SK-N-SH (cell line): Measurements from ENCODE around the gene MYO15B. TPM values are rescaled to one million over a fixed set of nuclear protein-coding genes. Genes with fewer than 3 reads are reported as not detected.

Source experiments
- CTCF ChIA-PET: fragments of 300-600, 350-600 bp; formaldehyde crosslinking; extraction: SDS; loops from one replicate; lab custom pipeline; 2021; lab: Yijun Ruan, JAX
- POLR2A ChIA-PET: fragments of 350-600 bp; sonication (Branson Sonifier 250); formaldehyde crosslinking; extraction: SDS; loops from one replicate; lab custom pipeline; 2020; ENCODE audit warnings: antibody characterized with exemption, inconsistent platforms; lab: Yijun Ruan, JAX
- DNase-seq: peaks from one replicate; pipeline ENCODE4 v3.0.0; 2012
- H2AFZ ChIP-seq: fragments of 200-600 bp; sonication (generic); 2 replicates; pipeline ENCODE4 v1.8.1; 2016; ENCODE audit warnings: antibody characterized with exemption, mild to moderate bottlenecking, low read depth
- H3F3A ChIP-seq: fragments of 200-600 bp; sonication (generic); replicated peaks from 2 replicates; pipeline ENCODE3; 2016; ENCODE audit warnings: antibody characterized with exemption, mild to moderate bottlenecking; ENCODE audit not compliant: insufficient read depth
- H3K27ac ChIP-seq, 2 experiments: fragments of 200-500 bp in 1 of 2; fragments of 200-600 bp in 1 of 2; sonication (Bioruptor generic) in 1 of 2; sonication (generic), shearing (Covaris generic) in 1 of 2; 2 replicates each; pipeline versions ENCODE4 v1.5.1 to v1.6.1; 2014 to 2016; ENCODE audit warnings: low read depth in 2 of 2, inconsistent platforms in 1 of 2, low read length in 1 of 2, mild to moderate bottlenecking in 1 of 2, mixed read lengths in 1 of 2
- H3K27me3 ChIP-seq: fragments of 200-600 bp; sonication (generic), shearing (Covaris generic); 2 replicates; pipeline ENCODE4 v1.6.1; 2016; ENCODE audit warnings: mixed run types; ENCODE audit not compliant: insufficient read depth
- H3K36me3 ChIP-seq, 2 experiments: fragments of 200-500 bp in 1 of 2; fragments of 200-600 bp in 1 of 2; sonication (Bioruptor generic) in 1 of 2; sonication (generic) in 1 of 2; replicated peaks in 1 of 2; 2 replicates each; pipeline versions ENCODE3 to v1.5.1; 2014 to 2016; ENCODE audit warnings: low read length in 1 of 2, mild to moderate bottlenecking in 1 of 2; ENCODE audit not compliant: insufficient read depth in 2 of 2, control insufficient read depth in 1 of 2
- H3K4me1 ChIP-seq, 2 experiments: fragments of 200-500 bp in 1 of 2; fragments of 200-600 bp in 1 of 2; sonication (Bioruptor generic) in 1 of 2; sonication (generic), shearing (Covaris generic) in 1 of 2; 2 replicates each; pipeline versions ENCODE4 v1.5.1 to v1.6.1; 2014 to 2016; ENCODE audit warnings: low read depth in 1 of 2, low read length in 1 of 2, mixed run types in 1 of 2; ENCODE audit not compliant: insufficient read depth in 2 of 2, control insufficient read depth in 1 of 2
- H3K4me2 ChIP-seq: fragments of 200-600 bp; sonication (generic), shearing (Covaris generic); 2 replicates; pipeline ENCODE4 v1.6.1; 2017; ENCODE audit warnings: mixed run types
- H3K4me3 ChIP-seq, 2 experiments: fragments of 200-500 bp in 1 of 2; fragments of 200-600 bp in 1 of 2; sonication (Bioruptor generic) in 1 of 2; sonication (generic), shearing (Covaris generic) in 1 of 2; 2 replicates each; pipeline versions ENCODE4 v1.5.1 to v1.8.1; 2014 to 2016; ENCODE audit warnings: low read depth in 2 of 2, inconsistent platforms in 1 of 2, low read length in 1 of 2, mild to moderate bottlenecking in 1 of 2, mixed read lengths in 1 of 2, moderate library complexity in 1 of 2
- H3K79me2 ChIP-seq: fragments of 200-600 bp; sonication (generic); 2 replicates; pipeline ENCODE4 v1.8.1; 2017; ENCODE audit warnings: mild to moderate bottlenecking; ENCODE audit not compliant: insufficient read depth
- H3K9ac ChIP-seq: fragments of 200-600 bp; sonication (generic); 2 replicates; pipeline ENCODE4 v1.6.1; 2017; ENCODE audit warnings: mixed run types
- H3K9me2 ChIP-seq: fragments of 200-600 bp; sonication (generic); 2 replicates; pipeline ENCODE4 v1.6.1; 2017; ENCODE audit warnings: mixed run types
- H3K9me3 ChIP-seq: fragments of 200-600 bp; sonication (generic); 2 replicates; pipeline ENCODE4 v1.6.1; 2017; ENCODE audit warnings: mixed run types, mild to moderate bottlenecking, moderate library complexity
- H4K20me1 ChIP-seq: fragments of 200-600 bp; sonication (generic); 2 replicates; pipeline ENCODE4 v1.6.1; 2017; ENCODE audit warnings: mild to moderate bottlenecking, mixed run types; ENCODE audit not compliant: insufficient read depth
- CHD2 ChIP-seq: fragments of 150-350 bp; IDR thresholded peaks from 2 replicates; pipeline ENCODE4 v1.6.1; 2018; ENCODE audit warnings: low read length; ENCODE audit not compliant: partially characterized antibody
- ELF1 ChIP-seq: IDR thresholded peaks from 2 replicates; pipeline ENCODE4 v1.4.0; 2012
- EP300 ChIP-seq, 2 experiments: IDR thresholded peaks; 2 replicates each; pipeline versions ENCODE4 v1.4.0 to v1.6.1; 2012; ENCODE audit warnings: borderline replicate concordance in 1 of 2, low read depth in 1 of 2, low read length in 1 of 2
- EZH2phosphoT487 ChIP-seq: fragments of 200-600 bp; sonication (generic); IDR thresholded peaks from 2 replicates; pipeline ENCODE4 v1.6.1; 2017; ENCODE audit warnings: low read depth, mixed run types, mild to moderate bottlenecking, antibody characterized with exemption, moderate library complexity, borderline replicate concordance
- GABPA ChIP-seq: IDR thresholded peaks from 2 replicates; pipeline ENCODE4 v1.4.0; 2012; ENCODE audit warnings: low read depth, mild to moderate bottlenecking
- GATA2 ChIP-seq: sonication (generic); formaldehyde crosslinking; IDR thresholded peaks from 2 replicates; pipeline ENCODE4 v1.5.0; 2020; ENCODE audit warnings: mild to moderate bottlenecking, missing genetic modification reagents
- IRF3 ChIP-seq: fragments of 150-350 bp; IDR thresholded peaks from 2 replicates; pipeline ENCODE4 v1.6.1; 2016; ENCODE audit warnings: mild to moderate bottlenecking, low read depth, low read length
- JUND ChIP-seq: IDR thresholded peaks from 2 replicates; pipeline ENCODE4 v1.4.0; 2012
- MEF2A ChIP-seq: IDR thresholded peaks from 2 replicates; pipeline ENCODE4 v1.4.0; 2012; ENCODE audit warnings: low read depth, borderline replicate concordance
- MXI1 ChIP-seq: IDR thresholded peaks from 2 replicates; pipeline ENCODE4 v1.6.1; 2012; ENCODE audit warnings: mild to moderate bottlenecking, low read depth, low read length, improper control_type of control experiment
- NFIC ChIP-seq: IDR thresholded peaks from 2 replicates; pipeline ENCODE4 v1.4.0; 2012; ENCODE audit warnings: borderline replicate concordance
- NRF1 ChIP-seq: IDR thresholded peaks from 2 replicates; pipeline ENCODE4 v1.6.1; 2012; ENCODE audit warnings: low read depth, mild to moderate bottlenecking, low read length
- PBX3 ChIP-seq: IDR thresholded peaks from 2 replicates; pipeline ENCODE4; 2012
- POLR2AphosphoS5 ChIP-seq: IDR thresholded peaks from 2 replicates; pipeline ENCODE4 v1.6.1; 2012; ENCODE audit warnings: low read depth, low read length
- RCOR1 ChIP-seq: fragments of 150-350 bp; IDR thresholded peaks from 2 replicates; pipeline ENCODE4 v1.6.1; 2017; ENCODE audit warnings: antibody characterized with exemption, low read length
- RXRA ChIP-seq: IDR thresholded peaks from 2 replicates; pipeline ENCODE4 v1.4.0; 2012; ENCODE audit warnings: low read depth, mild to moderate bottlenecking, borderline replicate concordance
- SIN3A ChIP-seq: IDR thresholded peaks from 2 replicates; pipeline ENCODE4 v1.6.1; 2012; ENCODE audit warnings: low read depth, mild to moderate bottlenecking, low read length, moderate library complexity, borderline replicate concordance
- SMC3 ChIP-seq: IDR thresholded peaks from 2 replicates; pipeline ENCODE4 v1.6.1; 2012; ENCODE audit warnings: low read depth, low read length, improper control_type of control experiment
- TCF12 ChIP-seq: IDR thresholded peaks from 2 replicates; pipeline ENCODE4 v1.4.0; 2012
- TEAD4 ChIP-seq: IDR thresholded peaks from 2 replicates; pipeline ENCODE4 v1.4.0; 2012; ENCODE audit warnings: mild to moderate bottlenecking, borderline replicate concordance; ENCODE audit not compliant: insufficient read depth
- USF2 ChIP-seq: fragments of 150-350 bp; IDR thresholded peaks from 2 replicates; pipeline ENCODE4 v1.6.1; 2017; ENCODE audit warnings: antibody characterized with exemption, low read length, low read depth, borderline replicate concordance
- YY1 ChIP-seq: IDR thresholded peaks from 2 replicates; pipeline ENCODE4 v1.4.0; 2012; ENCODE audit warnings: low read depth, mild to moderate bottlenecking
- WGBS: methylation state at CpG from one replicate; pipeline ENCODE4 v1.1.6; 2017; ENCODE audit warnings: low lambda C conversion rate; 5-methylcytosine and 5-hydroxymethylcytosine counted together
- polyA plus RNA-seq, 3 experiments: library from polyadenylated mRNA; depleted of rRNA; stranded (reverse); fragments of >200 nt; gene quantifications; 2 replicates each; pipeline ENCODE4 v1.2.3, GENCODE V29; 2012

The MYO15B gene
- polyA plus RNA-seq, 1 of the 3 experiments (the other 2 are of a cell fraction) = 10.3 TPM

GRCh38 chr17:75544250-75544649 is 43.4 kb upstream of the MYO15B start (continued):
- TF ChIP-seq MXI1 (no peak), NFIC (no peak), GATA2 (no peak), NRF1 (no peak), IRF3 (no peak), CHD2 (no peak), TCF12 (no peak)
- TF ChIP-seq, all 33 proteins: peak for 0

- no peak for DNase-seq
- Histone ChIP-seq H3K27me3 (no peaks in the 10 kb centered on the region), H3F3A (no peaks in the 10 kb centered on the region), H3K4me1 (peaks cover 0 to under 1% of the 10 kb centered on the region in 2 experiments; a peak in 1 of 4 replicates), H3K36me3 (no peaks in the 10 kb centered on the region), H2AFZ (no peak overlapping the region), H3K27ac (no peak overlapping the region), H3K9me3 (no peaks in the 10 kb centered on the region), H3K9me2 (no peaks in the 10 kb centered on the region), H4K20me1 (no peaks in the 10 kb centered on the region), H3K79me2 (no peaks in the 10 kb centered on the region), H3K4me3 (no peak overlapping the region), H3K9ac (no peak overlapping the region), H3K4me2 (no peak overlapping the region)
- ChIA-PET CTCF (no interaction called here), POLR2A (no interaction called here)
- 87% methylated on average over 13 of the region's 13 CpGs for WGBS
- TF ChIP-seq PBX3 (no peak), YY1 (no peak), RCOR1 (no peak), GATA2 (no peak), GABPA (no peak), JUND (no peak), RXRA (no peak), POLR2AphosphoS5 (no peak)
Measured at GRCh38 chr17:75546181-75546580, 41.4 kb upstream of the MYO15B start.

GRCh38 chr17:75547091-75547490 is 40.5 kb upstream of the MYO15B start:
- ChIA-PET CTCF (no interaction called here), POLR2A (no interaction called here)
- H4K20me1 ChIP-seq = no peaks in the 10 kb centered on the region
- H2AFZ ChIP-seq = no peak overlapping the region
- no peaks in the 10 kb centered on the region for H3K4me1 ChIP-seq
- H3K27ac ChIP-seq = no peak overlapping the region
- no peaks in the 10 kb centered on the region for H3K36me3 ChIP-seq
- H3K79me2 ChIP-seq = no peaks in the 10 kb centered on the region
- no peaks in the 10 kb centered on the region for H3K9me3 ChIP-seq
- no peaks in the 10 kb centered on the region for H3K9me2 ChIP-seq
- no peaks in the 10 kb centered on the region for H3K27me3 ChIP-seq
- WGBS = 83% methylated on average over 9 of the region's 9 CpGs
- H3K4me3 ChIP-seq = no peak overlapping the region
- no peak overlapping the region for H3K9ac ChIP-seq
- H3F3A ChIP-seq = no peaks in the 10 kb centered on the region
- no peak for DNase-seq
- no peak overlapping the region for H3K4me2 ChIP-seq
- no peak for TF ChIP-seq PBX3
- TF ChIP-seq GABPA = no peak
- no peak for TF ChIP-seq MEF2A
- no peak for TF ChIP-seq TEAD4
- TF ChIP-seq MXI1 = no peak
- TF ChIP-seq YY1 = no peak
- TF ChIP-seq SMC3 = no peak
- no peak for TF ChIP-seq USF2
- no peak for TF ChIP-seq GATA2
- TF ChIP-seq CHD2 = no peak
- TF ChIP-seq IRF3 = no peak
- TF ChIP-seq ELF1 = no peak
- no peak for TF ChIP-seq JUND
- TF ChIP-seq SIN3A = no peak
- no peak for TF ChIP-seq EP300 (IDR thresholded peaks at IDR 0.05; ENCODE audit: borderline replicate concordance in 1 of 2, low read depth in 1 of 2, low read length in 1 of 2)
- no peak for TF ChIP-seq RXRA
- no peak for TF ChIP-seq EZH2phosphoT487
